ENCODE data around the gene LCP2. TPM values are rescaled to one million over a fixed set of nuclear protein-coding genes. Genes with fewer than 3 reads are reported as not detected.
"Not testable (repeated sequence)": the region's sequence is repeated elsewhere in the genome, so short reads cannot be mapped to it uniquely, and the experiment has no call there.

The LCP2 gene
- total and polyA plus RNA-seq, 5 experiments from 2014 or later: 119 to 311 (median 227) TPM

GRCh38 chr5:170252720-170253350 is 44.7 kb downstream of the LCP2 start:
- ATAC-seq (no peak), DNase-seq (no peak)
- POLR2A ChIA-PET: interaction anchor here (1.2 to 2.0 kb wide), 6 partner anchors 8 to 86 kb away, joined by 3 to 7 read pairs (median 5); no protein-coding TSS in a partner anchor
- no peaks in the 10 kb centered on the region for H3K27me3 Mint-ChIP-seq
- H3K9me3 Mint-ChIP-seq: no peaks in the 10 kb centered on the region
- peaks cover 30 to 63% (median 56%) of the 10 kb centered on the region in 4 donors for H3K4me1 Mint-ChIP-seq
- peak overlapping the region in 7 of 10 donors; percentile 28 to 99 (median 86) for H3K27ac Mint-ChIP-seq
- H3K4me3 Mint-ChIP-seq: peak overlapping the region in 1 of 10 donors; percentile 12
- H3K36me3 Mint-ChIP-seq: peaks cover 34 to 99% (median 68%) of the 10 kb centered on the region in 3 donors

GRCh38 chr5:170252109-170252508 is 45.5 kb downstream of the LCP2 start:
- Mint-ChIP-seq H3K27me3 (no peaks in the 10 kb centered on the region), H3K4me1 (peaks cover 29 to 58% (median 52%) of the 10 kb centered on the region in 4 donors), H3K9me3 (no peaks in the 10 kb centered on the region), H3K36me3 (peaks cover 37 to 99% (median 68%) of the 10 kb centered on the region in 3 donors), H3K27ac (peak overlapping the region in 5 of 10 donors; percentile 20 to 74 (median 57)), H3K4me3 (no peak overlapping the region)
- no peak for DNase-seq
- POLR2A ChIA-PET: interaction anchor here (1.3 to 2.0 kb wide), 4 partner anchors 9 to 86 kb away, joined by 3 to 7 read pairs (median 5); no protein-coding TSS in a partner anchor
- ATAC-seq: no peak

DNA sequence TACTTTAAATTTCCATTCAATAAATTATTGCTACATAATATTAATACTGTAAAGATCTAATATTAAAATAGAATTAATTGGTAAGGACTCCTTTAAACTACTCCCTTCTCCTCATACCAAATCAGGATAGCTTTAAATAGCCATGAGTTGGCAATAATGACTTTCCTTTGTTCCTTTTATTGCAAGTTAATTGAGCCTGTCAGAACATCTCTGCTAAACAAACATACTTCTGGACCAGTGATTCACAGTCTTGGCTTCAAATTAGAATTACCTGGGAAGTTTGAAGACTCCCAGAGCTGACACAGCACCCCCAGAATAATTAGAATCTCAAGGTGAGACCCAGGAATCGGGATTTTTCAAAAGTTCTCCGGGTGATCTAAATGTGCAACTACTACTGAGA is 46.1 kb downstream of the LCP2 start:
- no peak overlapping the region for H3K4me3 Mint-ChIP-seq
- H3K36me3 Mint-ChIP-seq: peaks cover 39 to 99% (median 71%) of the 10 kb centered on the region in 3 donors
- no peak for ATAC-seq
- H3K4me1 Mint-ChIP-seq: peaks cover 25 to 53% (median 46%) of the 10 kb centered on the region in 4 donors
- H3K27ac Mint-ChIP-seq: peak overlapping the region in 5 of 10 donors; percentile 42 to 74 (median 70)
- DNase-seq: no peak
- POLR2A ChIA-PET: interaction anchor here (1.4 to 2.0 kb wide), 3 partner anchors 10 to 15 kb away, joined by 5 to 7 read pairs (median 5); no protein-coding TSS in a partner anchor
- peaks cover 0 to 3% (median 0%) of the 10 kb centered on the region in 9 donors for H3K9me3 Mint-ChIP-seq
- H3K27me3 Mint-ChIP-seq: no peaks in the 10 kb centered on the region

GRCh38 chr5:170250810-170251317 is 46.7 kb downstream of the LCP2 start:
- ATAC-seq (no peak), DNase-seq (no peak)
- H3K9me3 Mint-ChIP-seq: peaks cover 0 to 5% (median 0%) of the 10 kb centered on the region in 9 donors
- peaks cover 21 to 51% (median 40%) of the 10 kb centered on the region in 4 donors for H3K4me1 Mint-ChIP-seq
- no peaks in the 10 kb centered on the region for H3K27me3 Mint-ChIP-seq
- H3K36me3 Mint-ChIP-seq: peaks cover 37 to 98% (median 70%) of the 10 kb centered on the region in 3 donors
- H3K27ac Mint-ChIP-seq: peak overlapping the region in 5 of 10 donors; percentile 15 to 55 (median 33)
- no peak overlapping the region for H3K4me3 Mint-ChIP-seq
- POLR2A ChIA-PET: interaction anchor here (1.0 to 2.0 kb wide), 3 partner anchors 12 to 83 kb away, joined by 3 to 7 read pairs (median 5); no protein-coding TSS in a partner anchor

DNA sequence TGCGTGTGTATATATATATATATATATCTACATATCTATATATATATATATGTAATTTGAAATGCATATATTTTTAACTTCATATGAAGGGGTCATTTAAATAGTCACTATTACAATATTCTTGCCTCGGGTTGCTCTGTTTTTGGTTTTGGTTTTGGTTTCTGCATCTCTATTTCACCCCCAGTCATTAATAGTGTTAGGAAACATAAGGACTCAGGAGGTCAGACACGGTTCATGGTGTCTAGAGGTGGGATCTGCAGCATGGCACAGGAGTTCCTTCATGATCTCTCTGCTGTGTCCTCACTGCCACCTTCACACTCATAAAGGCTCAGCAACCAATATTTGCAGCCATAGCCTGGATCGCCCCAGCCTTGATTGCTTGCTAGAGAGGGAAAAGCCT is 48.2 kb downstream of the LCP2 start:
- Mint-ChIP-seq H3K4me1 (peaks cover 14 to 39% (median 27%) of the 10 kb centered on the region in 4 donors), H3K9me3 (peaks cover 0 to 9% (median 0%) of the 10 kb centered on the region in 9 donors), H3K27me3 (no peaks in the 10 kb centered on the region), H3K27ac (peak overlapping the region in 9 of 10 donors; percentile 2 to 71 (median 42)), H3K36me3 (peaks cover 31 to 90% (median 71%) of the 10 kb centered on the region in 3 donors), H3K4me3 (peak overlapping the region in 1 of 10 donors; percentile 7)
- POLR2A ChIA-PET: interaction anchor here (0.8 kb wide), 1 partner anchor 17 kb away, joined by 3 read pairs; no protein-coding TSS in a partner anchor
- no peak for DNase-seq
- no peak for ATAC-seq

DNA sequence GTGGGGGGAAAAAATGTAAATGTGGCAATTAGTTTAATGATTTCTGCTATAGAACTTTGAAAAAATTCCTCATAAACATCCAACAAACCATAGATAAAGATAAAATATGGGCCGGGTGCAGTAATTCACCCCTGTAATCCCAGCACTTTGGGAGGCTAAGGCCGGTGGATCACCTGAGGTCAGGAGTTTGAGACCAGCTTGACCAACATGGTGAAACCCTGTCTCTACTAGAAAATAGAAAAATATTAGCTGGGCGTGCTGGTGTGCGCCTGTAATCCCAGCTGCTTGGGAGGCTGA is 48.7 kb downstream of the LCP2 start:
- H3K36me3 Mint-ChIP-seq: peaks cover 26 to 86% (median 70%) of the 10 kb centered on the region in 3 donors
- ATAC-seq, DNase-seq, H3K27me3 Mint-ChIP-seq, H3K9me3 Mint-ChIP-seq, POLR2A ChIA-PET, H3K4me3 Mint-ChIP-seq: not testable (repeated sequence)
- peaks cover 9 to 35% (median 22%) of the 10 kb centered on the region in 4 donors for H3K4me1 Mint-ChIP-seq
- H3K27ac Mint-ChIP-seq: peak overlapping the region in 6 of 10 donors; percentile 20 to 57 (median 44)

- DNase-seq (no peak), ATAC-seq (no peak)
- H3K4me3 Mint-ChIP-seq: no peak overlapping the region
- no peaks in the 10 kb centered on the region for H3K27me3 Mint-ChIP-seq
- H3K4me1 Mint-ChIP-seq: peaks cover 7 to 29% (median 17%) of the 10 kb centered on the region in 4 donors
- H3K27ac Mint-ChIP-seq: peak overlapping the region in 6 of 10 donors; percentile 20 to 57 (median 48)
- POLR2A ChIA-PET: interaction anchor here (3.1 kb wide), 1 partner anchor 12 kb away, joined by 19 read pairs; no protein-coding TSS in a partner anchor
- peaks cover 0 to 9% (median 0%) of the 10 kb centered on the region in 9 donors for H3K9me3 Mint-ChIP-seq
- peaks cover 26 to 80% (median 66%) of the 10 kb centered on the region in 3 donors for H3K36me3 Mint-ChIP-seq
Measured at GRCh38 chr5:170248172-170248930, 49.2 kb downstream of the LCP2 start.

- Mint-ChIP-seq H3K36me3 (peaks cover 26 to 71% (median 63%) of the 10 kb centered on the region in 3 donors), H3K4me1 (peaks cover 7 to 28% (median 16%) of the 10 kb centered on the region in 4 donors)
- no peak for ATAC-seq
Measured at GRCh38 chr5:170247363-170247762, 50.2 kb downstream of the LCP2 start.

DNA sequence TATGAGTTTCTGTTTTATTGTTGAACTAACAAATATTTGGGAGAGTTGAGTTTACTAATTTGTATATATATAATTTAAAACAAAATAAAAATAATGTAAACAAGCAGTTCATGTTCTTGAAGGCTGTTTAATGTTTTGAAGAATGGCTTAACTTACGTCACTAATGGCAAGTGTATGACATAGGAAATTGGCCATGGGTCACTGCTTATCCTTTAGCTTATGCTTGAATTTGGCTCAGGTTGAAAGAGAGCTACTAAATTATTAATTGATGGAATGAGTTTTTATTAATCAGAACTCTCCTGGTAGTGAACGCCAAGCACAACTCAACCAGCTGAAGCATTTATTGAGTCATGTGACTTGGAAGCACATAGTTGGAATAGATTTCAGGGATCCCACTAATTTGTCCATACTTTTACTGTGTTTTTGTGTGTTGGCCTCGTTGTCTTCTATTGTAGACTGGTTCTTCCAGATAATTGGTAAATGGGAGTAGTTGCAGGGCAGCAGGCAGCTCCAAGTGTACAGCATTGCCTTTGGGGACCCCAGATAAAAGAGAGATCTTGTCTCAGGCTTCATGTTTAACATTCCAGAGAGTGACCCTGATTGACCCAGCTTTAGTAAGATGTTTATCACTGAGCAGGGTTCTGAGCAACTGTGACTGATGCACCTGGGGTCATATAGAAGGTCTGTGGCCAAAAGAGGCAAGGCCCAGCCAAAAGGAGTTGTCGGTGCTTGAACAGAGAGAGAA is 51.3 kb downstream of the LCP2 start:
- ATAC-seq (no peak), DNase-seq (no peak)
- H3K4me3 Mint-ChIP-seq: peak overlapping the region in 1 of 10 donors; percentile 12
- no peaks in the 10 kb centered on the region for H3K27me3 Mint-ChIP-seq
- H3K36me3 Mint-ChIP-seq: peaks cover 26 to 60% (median 53%) of the 10 kb centered on the region in 3 donors
- H3K4me1 Mint-ChIP-seq: peaks cover 7 to 26% (median 14%) of the 10 kb centered on the region in 4 donors
- H3K27ac Mint-ChIP-seq: peak overlapping the region in 7 of 10 donors; percentile 15 to 74 (median 34)
- H3K9me3 Mint-ChIP-seq: peaks cover 0 to 9% (median 0%) of the 10 kb centered on the region in 9 donors
- POLR2A ChIA-PET: interaction anchor here (1.1 to 3.1 kb wide), 4 partner anchors 10 to 21 kb away, joined by 5 to 19 read pairs (median 9); no protein-coding TSS in a partner anchor

More at GRCh38 chr5:170247363-170247762, 50.2 kb downstream of the LCP2 start:
- Mint-ChIP-seq H3K27me3 (no peaks in the 10 kb centered on the region), H3K27ac (peak overlapping the region in 5 of 10 donors; percentile 48 to 71 (median 59)), H3K4me3 (peak overlapping the region in 1 of 10 donors; percentile 28), H3K9me3 (peaks cover 0 to 9% (median 0%) of the 10 kb centered on the region in 9 donors)
- DNase-seq: no peak
- POLR2A ChIA-PET: interaction anchor here (0.6 to 3.1 kb wide), 3 partner anchors 13 to 135 kb away, joined by 12 to 19 read pairs (median 13); no protein-coding TSS in a partner anchor

GRCh38 chr5:170245436-170245835 is 52.1 kb downstream of the LCP2 start:
- POLR2A ChIA-PET: interaction anchor here (1.2 to 3.1 kb wide), 2 partner anchors 12 to 15 kb away, joined by 6 to 19 read pairs; no protein-coding TSS in a partner anchor
- H3K27me3 Mint-ChIP-seq, ATAC-seq, H3K9me3 Mint-ChIP-seq, DNase-seq: not testable (repeated sequence)
- Mint-ChIP-seq H3K4me1 (peaks cover 7 to 19% (median 13%) of the 10 kb centered on the region in 4 donors), H3K36me3 (peaks cover 26 to 51% (median 45%) of the 10 kb centered on the region in 3 donors), H3K4me3 (peak overlapping the region in 1 of 10 donors; percentile 41), H3K27ac (peak overlapping the region in 4 of 10 donors; percentile 13 to 25 (median 18))

- Mint-ChIP-seq H3K27ac (peak overlapping the region in 9 of 10 donors; percentile 4 to 68 (median 30)), H3K36me3 (peaks cover 0 to 2% (median 2%) of the 10 kb centered on the region in 3 donors), H3K9me3 (peaks cover 0 to 4% (median 0%) of the 10 kb centered on the region in 9 donors), H3K4me3 (no peak overlapping the region), H3K4me1 (peaks cover 0 to 26% (median 16%) of the 10 kb centered on the region in 4 donors), H3K27me3 (no peaks in the 10 kb centered on the region)
- no peak for ATAC-seq
- POLR2A ChIA-PET: interaction anchor here (0.7 to 1.3 kb wide), 3 partner anchors 10 to 38 kb away, joined by 3 to 5 read pairs (median 3); no protein-coding TSS in a partner anchor
- no peak for DNase-seq
Measured at GRCh38 chr5:170238456-170239196, 59.0 kb downstream of the LCP2 start.

Data from naive thymus-derived CD8-positive, alpha-beta T cell (primary cell).